Lower leg skin (tissue), 3 donors: ENCODE data around the gene UNC79.

Experiments
- CTCF ChIP-seq, 3 donors: fragments of 450-650 bp; IDR thresholded peaks; one replicate each; pipeline ENCODE4 v1.5.1; 2016; ENCODE audit warnings: antibody characterized with exemption in 3 of 3, mild to moderate bottlenecking in 3 of 3, moderate library complexity in 2 of 3
- POLR2A ChIP-seq, 2 donors: fragments of 450-650 bp; IDR thresholded peaks; one replicate each; pipeline ENCODE4 v1.6.1; 2016 to 2017; ENCODE audit warnings: antibody characterized with exemption in 2 of 2, mild to moderate bottlenecking in 1 of 2, moderate library complexity in 1 of 2

- no peak for TF ChIP-seq CTCF (IDR thresholded peaks at IDR 0.05)
- no peak for TF ChIP-seq POLR2A (IDR thresholded peaks at IDR 0.05)
These were observed 285.4 kb downstream of the UNC79 start for GRCh38 chr14:93716002-93716745.
